ENCODE results near the gene PCDHGA3.

DNA sequence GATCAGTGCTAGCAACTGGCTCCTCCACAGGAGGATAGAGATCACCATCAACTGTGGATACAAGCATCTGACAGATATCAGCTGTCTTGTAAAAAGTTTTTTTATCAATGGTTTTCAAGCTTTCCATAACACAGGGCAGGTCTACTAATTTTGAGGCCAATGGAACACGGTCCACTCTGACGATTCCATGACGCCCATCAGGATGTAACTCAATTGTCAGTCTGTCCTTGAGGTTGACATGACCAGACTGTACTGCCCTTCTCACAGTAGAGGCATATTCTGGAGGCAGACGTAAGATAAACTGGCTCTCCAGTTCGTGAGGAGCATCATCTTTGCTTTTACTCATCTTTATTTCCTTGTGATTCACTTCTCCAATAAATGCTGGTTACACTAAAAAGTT lies 23.9 kb upstream of the PCDHGA3 start:
- TF ChIP-seq POLR2A (IDR thresholded peaks at IDR 0.05) = no peak
- TF ChIP-seq, protein P1, sequence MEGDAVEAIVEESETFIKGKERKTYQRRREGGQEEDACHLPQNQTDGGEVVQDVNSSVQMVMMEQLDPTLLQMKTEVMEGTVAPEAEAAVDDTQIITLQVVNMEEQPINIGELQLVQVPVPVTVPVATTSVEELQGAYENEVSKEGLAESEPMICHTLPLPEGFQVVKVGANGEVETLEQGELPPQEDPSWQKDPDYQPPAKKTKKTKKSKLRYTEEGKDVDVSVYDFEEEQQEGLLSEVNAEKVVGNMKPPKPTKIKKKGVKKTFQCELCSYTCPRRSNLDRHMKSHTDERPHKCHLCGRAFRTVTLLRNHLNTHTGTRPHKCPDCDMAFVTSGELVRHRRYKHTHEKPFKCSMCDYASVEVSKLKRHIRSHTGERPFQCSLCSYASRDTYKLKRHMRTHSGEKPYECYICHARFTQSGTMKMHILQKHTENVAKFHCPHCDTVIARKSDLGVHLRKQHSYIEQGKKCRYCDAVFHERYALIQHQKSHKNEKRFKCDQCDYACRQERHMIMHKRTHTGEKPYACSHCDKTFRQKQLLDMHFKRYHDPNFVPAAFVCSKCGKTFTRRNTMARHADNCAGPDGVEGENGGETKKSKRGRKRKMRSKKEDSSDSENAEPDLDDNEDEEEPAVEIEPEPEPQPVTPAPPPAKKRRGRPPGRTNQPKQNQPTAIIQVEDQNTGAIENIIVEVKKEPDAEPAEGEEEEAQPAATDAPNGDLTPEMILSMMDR (IDR thresholded peaks at IDR 0.05) = no peak

Data from thyroid gland (tissue), 4 donors.